ENCODE results near the gene ZNF543. TPM values are rescaled to one million over a fixed set of nuclear protein-coding genes. Genes with fewer than 3 reads are reported as not detected.

Gene ZNF543
- total RNA-seq, 2 experiments from 2014 or later: 4.0 to 4.3 TPM

GRCh38 chr19:57314146-57314545 lies 6.1 kb upstream of the ZNF543 start:
- ATAC-seq (ENCODE audit: poor library complexity): no peak
- peaks cover 12 to 14% of the 10 kb centered on the region in 2 experiments for H3K27me3 ChIP-seq (ENCODE audit: control insufficient read depth in 1 of 2, insufficient read depth in 2 of 2, low read length in 2 of 2)
- no peak overlapping the region for H3K27ac ChIP-seq (ENCODE audit: low read depth in 1 of 2, low read length in 2 of 2)
- Mint-ChIP-seq H3K4me3 (no peak overlapping the region), H3K27me3 (peaks cover 50% of the 10 kb centered on the region), H3K36me3 (ENCODE audit: low read depth) (peaks cover 5% of the 10 kb centered on the region), H3K4me1 (ENCODE audit: low read depth) (no peaks in the 10 kb centered on the region), H3K9me3 (peaks cover 23% of the 10 kb centered on the region), H3K27ac (no peak overlapping the region)
- TF ChIP-seq CTCF (IDR thresholded peaks at IDR 0.05): no peak
- no peaks in the 10 kb centered on the region for H3K4me1 ChIP-seq (ENCODE audit: insufficient read depth, low read length)
- ChIA-PET POLR2A (no interaction called here), CTCF (no interaction called here)
- no peak overlapping the region for H3K4me3 ChIP-seq (ENCODE audit: low read length)
- DNase-seq: no peak
- intact Hi-C loops (cut with DNase I, micrococcal nuclease): no loop called here
- H3K9me3 ChIP-seq (ENCODE audit: control insufficient read depth in 1 of 2, insufficient read depth in 1 of 2, low read length in 2 of 2): peaks cover 7 to 16% of the 10 kb centered on the region in 2 experiments
- no peaks in the 10 kb centered on the region for H3K36me3 ChIP-seq (ENCODE audit: insufficient read depth, low read length)

DNA sequence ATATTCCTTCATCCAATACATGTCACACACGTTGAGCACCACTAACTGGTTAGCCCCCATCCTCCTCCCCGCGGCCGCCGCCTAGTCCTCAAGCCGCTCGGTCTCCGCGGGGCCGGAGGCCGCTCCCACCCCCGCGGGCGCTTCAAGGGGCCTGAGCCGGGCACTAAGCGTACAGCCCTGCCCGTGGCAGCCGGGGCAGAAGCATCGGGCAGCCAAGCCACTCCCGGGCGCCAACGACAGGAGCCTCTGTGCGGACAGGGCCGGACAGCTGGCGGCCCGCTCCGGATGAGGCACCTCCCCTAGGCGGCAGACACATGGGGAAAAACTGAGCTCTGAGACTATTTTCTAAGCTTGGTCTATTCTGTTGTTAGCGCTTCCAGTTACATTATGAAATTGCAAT lies 2.8 kb upstream of the ZNF543 start:
- H3K9me3 ChIP-seq (ENCODE audit: control insufficient read depth in 1 of 2, insufficient read depth in 1 of 2, low read length in 2 of 2): peaks cover 16 to 22% of the 10 kb centered on the region in 2 experiments
- H3K36me3 ChIP-seq (ENCODE audit: insufficient read depth, low read length): no peaks in the 10 kb centered on the region
- Mint-ChIP-seq H3K9me3 (peaks cover 24% of the 10 kb centered on the region), H3K27ac (no peak overlapping the region), H3K4me1 (ENCODE audit: low read depth) (peaks cover 28% of the 10 kb centered on the region), H3K36me3 (ENCODE audit: low read depth) (peaks cover 29% of the 10 kb centered on the region), H3K4me3 (no peak overlapping the region), H3K27me3 (peaks cover 50% of the 10 kb centered on the region)
- DNase-seq (no peak), ATAC-seq (ENCODE audit: poor library complexity) (no peak)
- intact Hi-C loops (cut with DNase I, micrococcal nuclease): no loop called here
- no peak for TF ChIP-seq CTCF (IDR thresholded peaks at IDR 0.05)
- no peak overlapping the region for H3K4me3 ChIP-seq (ENCODE audit: low read length)
- peaks cover 23% of the 10 kb centered on the region for H3K4me1 ChIP-seq (ENCODE audit: insufficient read depth, low read length)
- peaks cover 12 to 14% of the 10 kb centered on the region in 2 experiments for H3K27me3 ChIP-seq (ENCODE audit: control insufficient read depth in 1 of 2, insufficient read depth in 2 of 2, low read length in 2 of 2)
- H3K27ac ChIP-seq (ENCODE audit: low read depth in 1 of 2, low read length in 2 of 2): no peak overlapping the region
- ChIA-PET POLR2A (no interaction called here), CTCF (interaction anchor here (0.7 kb wide), 1 partner anchor 116 kb away, joined by 3 read pairs; no protein-coding TSS in a partner anchor)

DNA sequence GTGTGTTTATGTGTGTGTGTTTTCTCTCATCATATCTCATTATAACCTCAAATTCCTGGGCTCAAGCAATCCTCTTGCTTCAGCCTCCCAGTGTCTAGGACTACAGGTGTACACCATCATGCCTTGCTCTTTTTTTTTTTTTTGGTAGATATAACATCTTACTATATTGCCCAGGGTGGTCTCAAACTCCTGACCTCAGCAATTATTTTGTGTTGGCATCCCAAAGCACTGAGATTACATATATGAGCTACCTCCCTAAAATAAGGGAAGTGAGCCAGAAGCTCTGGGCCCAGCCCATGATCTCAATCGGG lies 448 bp upstream of the ZNF543 start:
- Histone ChIP-seq H3K27me3 (ENCODE audit: control insufficient read depth in 1 of 2, insufficient read depth in 2 of 2, low read length in 2 of 2) (peaks cover 12 to 14% of the 10 kb centered on the region in 2 experiments), H3K27ac (ENCODE audit: low read depth in 1 of 2, low read length in 2 of 2) (peak overlapping the region; percentile 68 to 74), H3K9me3 (ENCODE audit: control insufficient read depth in 1 of 2, insufficient read depth in 1 of 2, low read length in 2 of 2) (peaks cover 27 to 36% of the 10 kb centered on the region in 2 experiments), H3K36me3 (ENCODE audit: insufficient read depth, low read length) (peaks cover 15% of the 10 kb centered on the region), H3K4me1 (ENCODE audit: insufficient read depth, low read length) (peaks cover 23% of the 10 kb centered on the region), H3K4me3 (ENCODE audit: low read length) (peak overlapping the region; percentile 83)
- H3K9me3 Mint-ChIP-seq: peaks cover 28% of the 10 kb centered on the region
- ChIA-PET POLR2A (interaction anchor here (1.1 to 1.8 kb wide), 2 partner anchors 31 to 79 kb away, joined by 3 to 6 read pairs; partner anchors contain the start of genes ZNF304 and ZNF805), CTCF (interaction anchor here (0.6 kb wide), 2 partner anchors 22 to 70 kb away, joined by 3 read pairs; no protein-coding TSS in a partner anchor)
- H3K4me1 Mint-ChIP-seq (ENCODE audit: low read depth): peaks cover 33% of the 10 kb centered on the region
- peaks cover 52% of the 10 kb centered on the region for H3K36me3 Mint-ChIP-seq (ENCODE audit: low read depth)
- peaks cover 35% of the 10 kb centered on the region for H3K27me3 Mint-ChIP-seq
- intact Hi-C loops (cut with DNase I, micrococcal nuclease): loop anchor here (1.0 to 5.0 kb wide), 4 partner anchors 38 to 43 kb away; partner anchors contain the start of genes TRAPPC2B (in 2 of the 2), ZNF460 (in 2 of the 2) and ZNF547 (in 2 of the 2)
- H3K4me3 Mint-ChIP-seq: peak overlapping the region; percentile 95
- ATAC-seq (ENCODE audit: poor library complexity): no peak
- DNase-seq: no peak
- H3K27ac Mint-ChIP-seq: peak overlapping the region; percentile 96
- TF ChIP-seq CTCF (IDR thresholded peaks at IDR 0.05): no peak
